BJ (cell line): ENCODE measurements around the gene BHLHA15. TPM values are rescaled to one million over a fixed set of nuclear protein-coding genes. Genes with fewer than 3 reads are reported as not detected.
A peak's percentile ranks its signal among the peaks of the same experiment; 100 is the strongest.

Experiments used
- CTCF ChIA-PET: fragments of 350-600 bp; formaldehyde crosslinking; extraction: SDS; loops from one replicate; lab custom pipeline; 2021; ENCODE audit warnings: antibody characterized with exemption, inconsistent platforms; lab: Yijun Ruan, JAX
- POLR2A ChIA-PET: fragments of 300-600 bp; sonication (Branson Sonifier 250); formaldehyde crosslinking; extraction: SDS; loops from one replicate; lab custom pipeline; 2021; ENCODE audit warnings: antibody characterized with exemption; lab: Charles Lee
- DNase-seq: peaks from one replicate; pipeline ENCODE4 v3.0.0-alpha.2; 2011; ENCODE audit warnings: low read depth
- H3K27me3 ChIP-seq: 2 replicates; pipeline ENCODE4 v1.6.0; 2011; ENCODE audit warnings: low read length; ENCODE audit not compliant: control insufficient read depth, insufficient read depth
- H3K36me3 ChIP-seq: 2 replicates; pipeline ENCODE4 v1.5.1; 2011; ENCODE audit warnings: low read length; ENCODE audit not compliant: control insufficient read depth, insufficient read depth
- H3K4me3 ChIP-seq: 2 replicates; pipeline ENCODE4 v1.5.1; 2011; ENCODE audit warnings: low read depth, mild to moderate bottlenecking, control low read depth, low read length
- CTCF ChIP-seq: IDR thresholded peaks from 2 replicates; pipeline ENCODE4 v1.5.1; 2011; ENCODE audit warnings: low read depth, mild to moderate bottlenecking, control low read depth, inconsistent platforms, low read length, moderate library complexity; ENCODE audit not compliant: insufficient read depth
- polyA minus RNA-seq: library from RNA; depleted of rRNA, polyadenylated mRNA; stranded (reverse); fragments of >200 nt; gene quantifications from 2 replicates; pipeline ENCODE4 v1.2.3, GENCODE V29; 2011; rRNA and poly(A)+ RNA removed
- polyA plus RNA-seq: library from polyadenylated mRNA; depleted of rRNA; stranded (reverse); fragments of >200 nt; gene quantifications from 2 replicates; pipeline ENCODE4 v1.2.3, GENCODE V29; 2011; rRNA removed

The BHLHA15 gene
- polyA plus RNA-seq (not detected in 2 replicates), polyA minus RNA-seq (not detected in 2 replicates)

- ChIA-PET CTCF (no interaction called here), POLR2A (no interaction called here)
- H3K4me3 ChIP-seq, result peak within 1 kb of the TSS; percentile 46
- peaks cover 7% of the 10 kb centered on the region for H3K36me3 ChIP-seq
- no peak for TF ChIP-seq CTCF
- no peaks in the 10 kb centered on the region for H3K27me3 ChIP-seq
- no peak for DNase-seq
Measured at GRCh38 chr7:98211221-98211675, at the start of gene BHLHA15. Gene BHLHA15 (plus strand): TSS chr7:98211439. CDS start chr7:98212310, 871 bp downstream.

- TF ChIP-seq CTCF, result no peak
- no peak for DNase-seq
- ChIA-PET CTCF (interaction anchor here (0.7 to 9.6 kb wide), 4 partner anchors 20 to 140 kb away, joined by 4 to 102 read pairs (median 9); partner anchors contain the start of gene LMTK2), POLR2A (no interaction called here)
- H3K36me3 ChIP-seq, result no peaks in the 10 kb centered on the region; the same call in 1 of the 2 replicates
- H3K4me3 ChIP-seq, result no peak overlapping the region
- H3K27me3 ChIP-seq, result no peaks in the 10 kb centered on the region
Measured at GRCh38 chr7:98162758-98163157, 48.5 kb upstream of the BHLHA15 start.

- Histone ChIP-seq H3K4me3 (no peak overlapping the region), H3K27me3 (no peaks in the 10 kb centered on the region), H3K36me3 (no peaks in the 10 kb centered on the region; the same call in 1 of the 2 replicates)
- no peak for TF ChIP-seq CTCF
- POLR2A ChIA-PET, result no interaction called here
- DNase-seq, result no peak
- CTCF ChIA-PET, result interaction anchor here (0.8 to 10.5 kb wide), 3 partner anchors 10 to 143 kb away, joined by 3 to 291 read pairs (median 102); partner anchors contain the start of gene LMTK2
Measured at GRCh38 chr7:98163269-98163668, 48.0 kb upstream of the BHLHA15 start.

GRCh38 chr7:98163704-98164494, 47.3 kb upstream of the BHLHA15 start:
- Histone ChIP-seq H3K36me3 (no peaks in the 10 kb centered on the region; the same call in 1 of the 2 replicates), H3K27me3 (no peaks in the 10 kb centered on the region), H3K4me3 (no peak overlapping the region)
- ChIA-PET CTCF (interaction anchor here (0.6 to 10.5 kb wide), 5 partner anchors 9 to 144 kb away, joined by 3 to 291 read pairs (median 4); partner anchors contain the start of gene LMTK2), POLR2A (no interaction called here)
- peak; percentile 83 for DNase-seq
- TF ChIP-seq CTCF, result no peak
